PC-3 (cell line): ENCODE results near the gene EIF3D. TPM values are rescaled to one million over a fixed set of nuclear protein-coding genes. Genes with fewer than 3 reads are reported as not detected.

ENCODE experiments used
- ATAC-seq: fragments of 200-7000 bp; cut with Tn5 transposase; 2 replicates; pipeline ENCODE4 v1.9.1; 2020; ENCODE audit warnings: mild to moderate bottlenecking, moderate library complexity
- BruUV-seq: library from RNA; stranded (reverse); fragments of 400-500 nt; replicated peaks from 2 replicates; lab custom pipeline; 2021; lab: Mats Ljungman, UMichigan
- CTCF ChIA-PET: fragments of 300-600 bp; sonication (Branson Sonifier 250); formaldehyde crosslinking; loops from one replicate; lab custom pipeline; 2022; ENCODE audit warnings: antibody characterized with exemption; lab: Charles Lee
- POLR2A ChIA-PET: fragments of 300-600 bp; sonication (Branson Sonifier 250); formaldehyde crosslinking; loops from one replicate; lab custom pipeline; 2022; ENCODE audit warnings: antibody characterized with exemption; ENCODE audit not compliant: unreplicated experiment; lab: Charles Lee
- DNase-seq: peaks from one replicate; pipeline ENCODE4 v3.0.0-alpha.2; 2015
- H2AFZ ChIP-seq: fragments of 300-600 bp; sonication (generic); 2 replicates; pipeline ENCODE4 v1.6.0; 2016; ENCODE audit warnings: antibody characterized with exemption, low read length
- H3F3A ChIP-seq: fragments of 300-600 bp; sonication (generic); one replicate; pipeline ENCODE4 v1.6.0; 2017; ENCODE audit warnings: antibody characterized with exemption, low read length, control low read depth, mild to moderate bottlenecking; ENCODE audit not compliant: unreplicated experiment
- H3K27ac ChIP-seq: fragments of 300-600 bp; sonication (generic); 2 replicates; pipeline ENCODE4 v1.5.1; 2016; ENCODE audit warnings: mild to moderate bottlenecking, low read length
- H3K27me3 ChIP-seq: fragments of 300-600 bp; sonication (generic); 2 replicates; pipeline ENCODE4 v1.6.1; 2016; ENCODE audit warnings: low read length, mixed read lengths
- H3K36me3 ChIP-seq: fragments of 300-600 bp; sonication (generic); 2 replicates; pipeline ENCODE4 v1.6.1; 2016; ENCODE audit warnings: low read depth, mixed run types, low read length, mixed read lengths
- H3K4me1 ChIP-seq: fragments of 300-600 bp; sonication (generic); 2 replicates; pipeline ENCODE4 v1.5.1; 2016; ENCODE audit warnings: low read length; ENCODE audit not compliant: insufficient read depth
- H3K4me2 ChIP-seq: fragments of 300-600 bp; sonication (generic); 2 replicates; pipeline ENCODE4 v1.6.0; 2016; ENCODE audit warnings: low read length
- H3K4me3 ChIP-seq: fragments of 300-600 bp; sonication (generic); 2 replicates; pipeline ENCODE4 v1.5.1; 2016; ENCODE audit warnings: mild to moderate bottlenecking, low read length, mixed read lengths
- H3K79me2 ChIP-seq: fragments of 300-600 bp; sonication (generic); 2 replicates; pipeline ENCODE4 v1.6.1; 2017; ENCODE audit warnings: low read length, mixed read lengths
- H3K9ac ChIP-seq: fragments of 300-600 bp; sonication (generic); 2 replicates; pipeline ENCODE4 v1.6.0; 2016; ENCODE audit warnings: mild to moderate bottlenecking, low read length
- H3K9me2 ChIP-seq: fragments of 300-600 bp; sonication (generic); replicated peaks from 2 replicates; pipeline ENCODE4 v1.6.1; 2016; ENCODE audit warnings: mixed run types, low read length, mixed read lengths
- H3K9me3 ChIP-seq: fragments of 300-600 bp; sonication (generic); 2 replicates; pipeline ENCODE4 v1.6.1; 2016; ENCODE audit warnings: low read length, mixed read lengths
- H4K20me1 ChIP-seq: fragments of 300-600 bp; sonication (generic); 2 replicates; pipeline ENCODE4 v1.6.1; 2016; ENCODE audit warnings: low read length, mixed read lengths
- CTCF ChIP-seq: fragments of 300-600 bp; sonication (generic); conservative IDR thresholded peaks from 2 replicates; pipeline ENCODE4 v1.5.1; 2017; ENCODE audit warnings: antibody characterized with exemption, low read depth, mild to moderate bottlenecking, low read length
- EZH2 ChIP-seq: fragments of 300-600 bp; sonication (generic); IDR thresholded peaks from one replicate; pipeline ENCODE4 v1.6.1; 2017; ENCODE audit warnings: antibody characterized with exemption, mild to moderate bottlenecking, low read length; ENCODE audit not compliant: unreplicated experiment
- EZH2phosphoT487 ChIP-seq: fragments of 300-600 bp; sonication (generic); IDR thresholded peaks from 2 replicates; pipeline ENCODE4 v1.6.1; 2018; ENCODE audit warnings: mild to moderate bottlenecking, antibody characterized with exemption, low read length, borderline replicate concordance
- intact Hi-C: fragments of 100-400 bp; cut with micrococcal nuclease; formaldehyde crosslinking; loops from 2 replicates; pipeline ENCODE4 v1.9.0; 2023
- total RNA-seq: library from RNA; depleted of rRNA; stranded (reverse); fragments of >200 nt; gene quantifications from 2 replicates; pipeline ENCODE4 v1.2.3, GENCODE V29; 2014

The EIF3D gene
- total RNA-seq, 1 experiment from 2014 or later, result 247 TPM

- ATAC-seq (peak; percentile 96), DNase-seq (peak; percentile 72)
- H3K4me1 ChIP-seq, result peaks cover 18% of the 10 kb centered on the region
- no peaks in the 10 kb centered on the region for H3K9me2 ChIP-seq
- peak overlapping the region; percentile 41; the same call in 1 of the 2 replicates for H3K4me2 ChIP-seq
- H2AFZ ChIP-seq, result no peak overlapping the region
- CTCF ChIA-PET, result no interaction called here
- TF ChIP-seq EZH2phosphoT487, result no peak
- no peak for TF ChIP-seq CTCF
- no peak for TF ChIP-seq EZH2
- POLR2A ChIA-PET, result no interaction called here
- no peak overlapping the region for H3K27ac ChIP-seq
- H3F3A ChIP-seq, result no peaks in the 10 kb centered on the region
- H3K9me3 ChIP-seq, result no peaks in the 10 kb centered on the region
- no peaks in the 10 kb centered on the region for H3K79me2 ChIP-seq
- no peaks in the 10 kb centered on the region for H4K20me1 ChIP-seq
- intact Hi-C loops, result loop anchor here (2.0 kb wide), 1 partner anchor 89 kb away; no protein-coding TSS in a partner anchor
- H3K4me3 ChIP-seq, result no peak overlapping the region
- H3K36me3 ChIP-seq, result no peaks in the 10 kb centered on the region
- H3K9ac ChIP-seq, result no peak overlapping the region
- H3K27me3 ChIP-seq, result no peaks in the 10 kb centered on the region
- BruUV-seq, result no TSS peak
Observed at GRCh38 chr22:36571991-36572390, 43.0 kb upstream of the EIF3D start.

GRCh38 chr22:36569999-36570398 is 41.0 kb upstream of the EIF3D start:
- no peak for DNase-seq
- TF ChIP-seq EZH2 (no peak), EZH2phosphoT487 (no peak), CTCF (no peak)
- ChIA-PET CTCF (interaction anchor here (0.5 kb wide), 1 partner anchor 12 kb away, joined by 3 read pairs; no protein-coding TSS in a partner anchor), POLR2A (no interaction called here)
- H2AFZ ChIP-seq, result no peak overlapping the region
- no peaks in the 10 kb centered on the region for H3K27me3 ChIP-seq
- intact Hi-C loops, result no loop called here
- no peaks in the 10 kb centered on the region for H3K9me3 ChIP-seq
- no peaks in the 10 kb centered on the region for H3F3A ChIP-seq
- H3K9ac ChIP-seq, result no peak overlapping the region
- no TSS peak for BruUV-seq
- ATAC-seq, result no peak
- no peaks in the 10 kb centered on the region for H3K9me2 ChIP-seq
- no peak overlapping the region for H3K4me3 ChIP-seq
- H3K27ac ChIP-seq, result no peak overlapping the region
- peaks cover 19% of the 10 kb centered on the region for H3K4me1 ChIP-seq
- H3K36me3 ChIP-seq, result no peaks in the 10 kb centered on the region
- no peaks in the 10 kb centered on the region for H3K79me2 ChIP-seq
- H4K20me1 ChIP-seq, result no peaks in the 10 kb centered on the region
- H3K4me2 ChIP-seq, result no peak overlapping the region

GRCh38 chr22:36568846-36569245 is 39.9 kb upstream of the EIF3D start:
- ChIA-PET POLR2A (no interaction called here), CTCF (no interaction called here)
- Histone ChIP-seq H3K9me2 (no peaks in the 10 kb centered on the region), H3K27ac (no peak overlapping the region), H3K4me2 (no peak overlapping the region), H3K9ac (no peak overlapping the region), H3K4me3 (no peak overlapping the region), H3K9me3 (no peaks in the 10 kb centered on the region), H3K36me3 (no peaks in the 10 kb centered on the region), H4K20me1 (no peaks in the 10 kb centered on the region), H3F3A (no peaks in the 10 kb centered on the region), H2AFZ (no peak overlapping the region), H3K79me2 (no peaks in the 10 kb centered on the region), H3K4me1 (peaks cover 19% of the 10 kb centered on the region), H3K27me3 (no peaks in the 10 kb centered on the region)
- DNase-seq (no peak), ATAC-seq (no peak)
- no TSS peak for BruUV-seq
- TF ChIP-seq EZH2 (no peak), CTCF (no peak), EZH2phosphoT487 (no peak)
- intact Hi-C loops, result no loop called here
